HG02678 (cell line): ENCODE results near the gene BRD1.
"Not testable (repeated sequence)": the region's sequence is repeated elsewhere in the genome, so short reads cannot be mapped to it uniquely, and the experiment has no call there.

ENCODE experiments used
- ATAC-seq: cut with Tn5 transposase; IDR thresholded peaks from one replicate; pipeline ENCODE4 v1.9.1; 2021; ENCODE audit warnings: mild to moderate bottlenecking, moderate library complexity; ENCODE audit not compliant: unreplicated experiment

The BRD1 gene

DNA sequence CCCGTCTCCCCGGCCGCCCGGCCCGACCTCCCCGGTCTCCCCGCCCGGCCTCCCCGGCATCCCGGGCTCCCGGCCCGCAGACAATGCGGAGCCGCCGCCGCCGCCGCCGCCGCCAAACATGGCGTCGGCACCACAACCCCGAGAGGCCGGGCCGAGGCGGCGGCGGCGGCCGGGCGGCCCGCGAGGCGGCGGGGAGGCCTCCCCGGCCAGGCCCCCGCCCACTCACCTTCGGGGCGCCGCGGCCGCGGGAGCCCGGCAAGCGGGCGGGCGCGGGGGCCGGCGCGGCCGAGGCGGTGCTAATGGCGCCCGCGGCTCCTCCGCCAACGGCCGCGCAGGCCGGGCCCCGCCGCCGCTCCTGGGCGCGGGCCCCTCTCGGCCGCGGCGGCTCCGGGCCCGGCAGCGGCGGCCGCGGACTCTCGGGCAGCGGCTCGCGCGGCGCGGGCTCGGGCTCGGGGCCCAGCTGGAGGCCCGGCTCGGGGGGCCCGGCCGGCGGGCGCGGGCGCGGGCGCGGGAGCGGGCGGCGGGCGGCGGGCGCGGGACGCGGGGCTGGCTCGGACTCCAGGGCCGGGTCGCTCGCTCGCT, 311 bp downstream of the BRD1 start:
- peak; percentile 24 for ATAC-seq

DNA sequence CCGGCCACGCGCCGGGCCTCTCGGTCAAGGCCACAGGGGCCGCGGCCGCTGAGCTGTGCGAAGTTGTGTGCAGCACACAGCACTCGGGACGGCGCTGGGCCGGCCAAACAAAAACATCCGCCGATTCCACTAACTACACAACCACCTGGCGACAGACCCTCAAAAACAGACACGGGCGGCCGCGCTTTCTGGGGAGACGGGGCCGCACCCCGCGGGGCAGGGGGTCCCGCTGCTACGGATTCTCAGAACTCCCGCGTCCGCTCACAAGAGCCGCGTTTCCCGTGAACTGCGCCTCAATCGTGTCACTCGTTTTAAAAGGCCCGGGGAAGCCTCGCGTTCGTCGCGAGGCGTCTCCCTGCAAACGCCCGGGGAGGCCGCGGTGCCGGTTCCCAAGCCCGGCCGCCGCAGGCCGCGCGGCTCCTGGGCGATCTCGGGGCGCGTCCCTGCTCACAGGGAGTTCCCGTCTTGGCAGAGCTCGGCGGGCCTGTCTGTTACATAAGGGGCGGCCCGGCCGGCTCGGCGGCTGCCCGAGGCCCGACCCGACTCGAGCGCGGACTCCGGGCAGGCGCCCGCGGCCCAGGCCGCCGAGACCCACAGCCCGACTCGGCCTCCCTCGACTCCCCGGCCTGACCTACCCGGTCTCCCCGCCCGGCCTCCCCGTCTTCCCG, 936 bp downstream of the BRD1 start:
- peak; percentile 33 for ATAC-seq

DNA sequence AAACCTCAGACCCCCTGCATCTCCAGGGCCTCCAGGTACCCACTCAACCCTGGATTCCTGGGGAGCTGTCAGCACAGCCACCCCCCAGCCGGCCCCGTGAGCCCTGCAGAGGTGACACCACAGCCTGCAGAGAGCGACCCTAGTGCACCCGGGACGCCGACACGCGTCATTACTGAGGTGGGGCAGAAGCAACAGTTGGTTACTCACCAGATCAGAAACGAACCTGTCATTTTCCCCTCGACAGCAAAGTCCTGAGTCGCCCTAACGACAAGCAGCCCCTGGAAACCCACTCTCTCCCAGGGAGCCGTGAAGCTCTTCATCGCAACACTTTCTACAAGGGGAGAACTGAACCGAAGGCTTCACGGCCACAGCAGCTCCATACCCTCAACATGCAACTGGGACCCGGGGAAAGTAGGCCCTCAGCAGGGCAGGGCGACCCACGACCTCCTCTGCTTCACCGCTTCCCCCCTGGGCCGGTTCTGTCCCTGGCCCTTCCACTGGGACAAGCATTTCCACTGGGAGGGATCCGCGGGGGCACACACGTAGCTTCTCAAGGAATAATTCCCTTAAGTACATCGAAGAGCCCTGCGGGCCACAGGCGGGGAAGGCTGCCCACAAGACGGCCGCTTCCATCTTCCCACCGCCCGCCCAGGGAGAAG, 1.6 kb downstream of the BRD1 start:
- no peak for ATAC-seq

DNA sequence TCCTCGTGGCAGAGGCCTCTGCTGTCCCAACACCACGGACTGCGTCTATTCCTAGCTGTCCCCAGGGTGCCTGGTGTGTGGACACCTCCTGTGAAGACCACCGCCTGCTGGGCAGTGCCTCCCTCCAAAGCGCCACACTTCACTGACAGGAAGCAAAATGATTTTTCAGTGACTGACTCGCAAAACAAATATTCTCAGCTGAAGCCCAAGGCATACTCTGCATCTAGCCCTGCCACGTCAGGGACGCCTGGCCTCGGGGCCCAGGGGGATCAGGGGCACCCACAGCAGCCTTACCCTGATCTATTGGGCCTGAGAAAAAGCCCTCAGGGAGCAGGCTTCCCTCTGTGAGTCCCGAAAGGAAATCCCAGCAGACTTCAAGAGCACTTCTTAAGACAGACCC, 2.2 kb downstream of the BRD1 start:
- ATAC-seq, result no peak

DNA sequence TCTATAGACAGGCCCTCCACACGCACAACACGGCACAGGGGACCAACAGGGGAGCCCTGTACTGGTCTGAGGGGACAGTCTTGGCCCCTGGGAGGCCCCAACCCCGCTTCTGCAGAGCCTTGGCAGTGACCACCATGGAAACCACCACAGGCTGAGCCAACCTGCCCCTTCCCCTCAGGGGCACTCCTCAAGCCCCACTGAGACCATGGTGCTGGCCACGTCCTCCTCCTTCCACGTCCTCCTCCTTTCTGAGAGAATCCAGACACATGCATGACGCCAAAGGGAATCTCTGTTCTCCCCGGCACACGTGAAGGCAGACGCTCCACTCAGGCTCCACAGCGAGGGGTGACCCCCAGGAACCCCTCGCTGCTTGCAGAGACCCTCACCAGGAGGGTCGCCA, 2.7 kb downstream of the BRD1 start:
- no peak for ATAC-seq

DNA sequence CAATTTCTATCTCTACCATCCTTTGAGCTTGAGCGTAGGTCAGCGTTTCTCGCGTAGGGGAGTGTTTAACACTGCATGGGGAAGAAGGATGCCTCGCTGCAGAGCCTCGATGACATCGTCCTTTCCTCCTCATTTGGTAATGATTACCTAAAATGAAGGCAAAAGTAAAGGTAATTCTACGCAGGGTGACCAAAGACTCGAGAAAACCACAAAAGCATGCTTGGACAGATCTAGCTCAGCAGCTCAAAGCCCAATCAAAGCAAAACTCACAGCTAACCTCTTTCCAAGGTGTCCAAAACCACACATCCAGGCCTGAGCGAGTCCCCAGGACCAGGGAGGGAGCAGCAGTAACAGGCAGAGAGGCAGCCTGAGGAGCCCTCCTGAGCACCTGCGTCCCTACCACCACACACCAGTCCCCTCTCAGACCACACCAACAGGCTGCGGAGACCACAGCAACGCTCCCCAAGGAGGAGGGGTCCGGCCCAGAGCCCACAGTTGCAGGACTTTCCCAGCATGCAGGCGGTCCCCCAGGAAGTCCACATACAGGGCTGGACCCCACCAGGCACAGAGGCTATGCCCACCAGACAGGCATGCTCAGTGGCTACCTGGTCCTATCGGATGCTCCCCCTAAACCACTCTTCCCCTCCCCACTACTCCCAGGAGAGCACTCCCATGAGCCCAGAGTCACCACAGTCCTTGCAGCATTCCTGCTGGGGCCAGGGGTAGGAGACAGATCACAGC, 3.3 kb downstream of the BRD1 start:
- no peak for ATAC-seq

DNA sequence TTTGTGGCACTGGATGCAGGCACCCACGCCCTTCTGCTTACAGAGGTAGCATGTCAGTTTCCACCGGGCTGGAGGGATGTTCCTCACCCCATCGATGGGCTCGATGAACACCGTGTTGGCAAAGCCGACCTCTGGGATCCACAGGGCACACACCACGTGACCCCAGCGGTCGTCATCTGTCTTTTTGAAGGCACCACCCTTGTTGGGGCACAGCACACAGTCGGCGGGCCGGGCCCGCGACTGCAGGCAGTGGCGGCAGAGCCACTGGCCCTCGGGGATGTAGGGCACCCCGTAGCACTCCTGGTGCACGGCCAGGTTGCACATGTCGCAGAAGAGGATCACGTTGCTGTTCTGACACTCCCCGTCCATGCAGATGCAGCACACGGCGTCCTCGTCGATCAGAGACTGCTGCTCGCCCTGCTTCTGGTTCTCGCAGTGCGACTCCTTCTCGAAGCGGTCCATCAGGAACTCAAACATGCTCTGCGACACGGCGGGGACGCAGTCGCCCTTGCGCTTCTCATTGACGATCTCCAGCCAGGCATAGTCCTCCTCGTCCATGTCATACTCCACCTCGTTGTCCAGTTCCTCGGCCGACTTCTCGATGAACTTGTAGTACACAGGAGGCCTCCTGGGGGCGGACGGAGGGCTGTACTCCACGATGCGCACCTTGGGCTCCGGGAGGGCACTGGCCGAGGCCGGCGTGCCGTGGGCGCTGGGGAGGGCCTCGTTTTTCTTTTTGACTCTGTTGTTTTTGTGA, 4.2 kb downstream of the BRD1 start:
- no peak for ATAC-seq

DNA sequence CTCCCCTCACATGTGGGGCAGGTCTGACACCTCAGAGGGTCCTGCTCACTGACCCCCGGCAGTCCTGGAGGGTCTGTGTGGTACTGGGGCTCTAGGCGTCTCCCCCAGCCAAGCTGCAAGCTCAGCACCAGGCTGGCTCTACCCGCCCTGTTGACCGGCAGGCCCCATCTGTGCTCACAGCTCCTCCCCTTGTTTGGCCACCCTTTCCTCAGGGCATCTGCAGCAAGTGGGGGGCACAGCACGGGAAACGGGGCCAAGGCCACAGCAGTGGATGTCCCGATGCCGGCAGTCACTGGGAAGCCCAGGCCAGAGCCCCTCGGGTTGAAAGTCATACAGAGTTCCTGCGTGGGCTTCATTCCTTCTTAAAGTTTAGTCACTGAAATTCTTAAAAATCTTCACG, 5.9 kb downstream of the BRD1 start:
- not testable (repeated sequence) for ATAC-seq

DNA sequence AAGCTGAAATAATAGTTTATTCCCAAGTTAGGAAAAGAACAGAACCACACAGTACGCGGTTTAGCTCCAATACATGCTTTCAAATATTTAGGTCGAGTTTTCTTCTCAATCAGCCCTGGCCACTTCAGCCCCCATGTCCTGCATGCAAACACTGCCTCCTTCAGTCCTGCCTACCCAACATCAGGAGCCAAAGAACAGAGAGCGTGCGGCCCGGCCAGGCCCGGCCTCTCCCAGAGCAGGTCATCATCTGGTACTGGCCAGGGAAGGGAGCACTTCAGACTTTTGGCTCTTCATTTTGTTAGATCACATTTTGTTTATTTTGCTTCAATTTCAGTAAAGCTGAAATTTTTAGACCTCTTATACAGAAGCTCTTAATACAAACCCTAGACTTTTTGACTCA, 6.7 kb downstream of the BRD1 start:
- ATAC-seq, result no peak

DNA sequence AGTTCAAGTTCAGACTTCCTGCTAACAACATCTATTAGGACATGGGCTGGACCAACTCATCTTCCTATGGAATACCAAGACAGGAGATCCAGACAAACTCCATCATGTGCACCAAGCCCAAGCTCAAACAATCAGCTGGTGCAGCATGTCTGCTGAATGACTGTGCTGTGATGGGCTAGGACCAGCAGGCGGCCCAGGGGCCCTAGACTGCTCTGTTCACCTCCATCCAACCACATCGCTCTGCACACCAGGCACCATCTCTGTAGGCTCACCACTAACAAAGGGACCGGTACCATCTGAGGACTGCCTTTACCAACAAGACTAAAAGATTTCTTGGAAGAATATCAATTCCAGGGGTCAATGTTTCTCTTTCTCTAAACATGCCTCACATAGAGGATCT, 10.3 kb downstream of the BRD1 start:
- no peak for ATAC-seq

DNA sequence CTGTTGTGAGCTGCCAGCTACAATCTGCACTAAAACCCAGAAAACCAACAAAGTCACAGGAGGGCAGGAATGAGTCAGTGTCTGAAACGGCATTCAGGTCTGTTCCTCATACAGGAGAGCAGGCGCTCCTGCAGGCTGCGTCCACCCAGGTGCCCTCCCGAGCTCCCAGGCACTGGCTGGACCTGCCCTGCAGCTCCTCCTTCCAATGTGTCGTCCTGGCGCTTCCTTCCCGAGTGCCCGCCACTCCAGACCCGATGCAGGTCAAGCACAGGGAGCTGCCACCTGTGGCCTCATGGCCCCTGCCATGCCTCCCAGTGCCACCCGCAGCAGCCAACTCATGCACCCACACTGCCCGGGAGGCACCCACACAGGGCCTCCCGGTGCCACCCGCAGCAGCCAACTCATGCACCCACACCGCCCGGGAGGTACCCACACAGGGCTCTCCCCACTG, 12.0 kb downstream of the BRD1 start:
- ATAC-seq, result no peak

DNA sequence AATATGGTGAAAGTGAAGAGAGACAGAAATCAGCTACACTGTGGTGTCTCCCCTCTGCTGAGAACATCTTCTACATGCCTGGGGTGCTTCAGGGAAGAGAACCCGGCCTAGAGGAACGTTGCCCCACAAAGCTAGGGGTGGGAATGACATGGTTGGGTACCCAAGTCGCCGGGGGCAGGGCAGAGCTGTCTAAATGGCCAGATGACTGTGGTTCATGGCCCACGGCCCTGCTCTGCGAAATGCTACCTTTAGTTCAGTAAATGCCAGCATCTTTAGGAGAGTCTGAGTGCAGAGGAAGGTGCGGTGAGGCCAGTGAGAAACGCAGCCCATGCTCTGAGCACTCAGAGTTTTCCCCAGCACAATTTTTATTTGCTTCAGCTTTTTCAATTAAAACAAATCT, 12.8 kb downstream of the BRD1 start:
- no peak for ATAC-seq

DNA sequence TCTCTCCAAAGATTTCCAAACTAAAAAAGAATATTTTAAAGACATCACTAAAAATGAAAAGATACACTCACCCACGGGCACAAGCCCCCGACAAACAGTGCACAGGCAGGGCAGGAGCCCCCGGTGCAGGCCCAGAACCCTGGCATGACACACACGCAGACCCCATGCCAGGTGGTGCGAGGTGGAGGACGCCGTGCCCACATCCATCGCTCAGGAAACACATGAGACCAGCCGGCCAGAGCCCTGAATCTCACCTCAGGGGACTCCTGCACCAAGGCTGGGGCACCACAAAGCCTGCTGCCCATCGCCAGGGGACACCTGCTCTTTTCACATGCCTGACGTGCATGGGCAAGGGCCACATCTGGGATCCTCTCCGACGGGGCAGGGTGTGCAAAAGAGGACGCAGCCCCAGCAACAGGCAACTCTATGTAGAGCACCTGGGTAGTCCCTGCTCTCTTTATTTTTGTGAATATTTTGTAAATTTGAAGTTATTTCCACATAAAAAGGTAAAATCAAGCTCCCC, 13.4 kb downstream of the BRD1 start:
- ATAC-seq, result no peak

DNA sequence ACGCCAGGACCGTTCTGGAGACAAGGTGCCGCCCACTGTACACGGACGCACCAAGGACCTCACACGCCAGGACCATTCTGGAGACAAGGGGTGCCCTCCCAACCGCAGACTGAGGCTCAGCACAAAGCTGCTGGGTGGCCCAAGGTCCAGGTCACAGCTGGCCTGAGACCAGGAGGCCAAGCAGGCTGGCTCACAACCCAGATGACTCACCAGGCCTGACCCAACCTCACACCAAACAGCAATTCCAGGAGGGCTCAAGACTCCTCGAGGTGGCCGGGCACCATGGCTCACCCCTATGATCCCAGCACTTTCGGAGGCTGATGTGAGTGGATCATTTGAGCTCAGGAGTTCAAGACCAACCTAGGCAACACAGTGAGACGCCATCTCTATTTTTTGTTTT, 14.8 kb downstream of the BRD1 start:
- no peak for ATAC-seq

DNA sequence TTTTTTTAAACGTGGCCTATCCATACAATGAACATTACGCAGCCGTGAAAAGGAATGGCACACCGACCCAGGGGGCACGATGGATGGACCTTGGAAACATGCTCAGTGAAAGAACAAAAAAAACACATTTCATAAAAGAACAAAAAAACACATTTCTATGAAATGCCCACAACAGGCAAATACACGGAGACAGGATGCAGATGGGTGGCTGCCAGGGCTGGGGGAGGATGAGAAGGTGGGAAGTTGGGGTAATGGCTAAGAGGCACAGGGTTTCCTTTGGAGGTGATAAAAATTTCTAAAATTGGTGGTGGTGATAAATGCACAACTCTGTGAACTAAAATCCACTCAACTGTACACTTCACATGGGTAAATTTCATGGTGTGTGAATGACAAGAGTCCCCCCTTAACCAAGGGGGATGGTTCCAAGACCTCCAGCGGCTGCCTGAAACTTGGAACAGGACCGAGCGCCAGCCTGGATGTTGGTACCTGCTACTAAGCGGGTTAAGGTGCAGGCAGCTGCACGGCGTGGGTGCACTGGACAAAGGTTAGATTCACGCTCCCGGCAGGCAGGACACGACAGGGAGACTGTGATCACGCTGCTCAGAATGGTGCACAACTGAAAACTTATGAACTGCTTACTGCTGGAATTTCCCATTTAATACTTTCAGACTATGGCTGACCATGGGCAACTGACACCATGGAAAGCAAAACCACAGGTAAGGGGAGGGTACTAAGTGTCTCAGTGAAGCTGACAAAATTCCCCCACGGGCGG, 16.5 kb downstream of the BRD1 start:
- no peak for ATAC-seq

DNA sequence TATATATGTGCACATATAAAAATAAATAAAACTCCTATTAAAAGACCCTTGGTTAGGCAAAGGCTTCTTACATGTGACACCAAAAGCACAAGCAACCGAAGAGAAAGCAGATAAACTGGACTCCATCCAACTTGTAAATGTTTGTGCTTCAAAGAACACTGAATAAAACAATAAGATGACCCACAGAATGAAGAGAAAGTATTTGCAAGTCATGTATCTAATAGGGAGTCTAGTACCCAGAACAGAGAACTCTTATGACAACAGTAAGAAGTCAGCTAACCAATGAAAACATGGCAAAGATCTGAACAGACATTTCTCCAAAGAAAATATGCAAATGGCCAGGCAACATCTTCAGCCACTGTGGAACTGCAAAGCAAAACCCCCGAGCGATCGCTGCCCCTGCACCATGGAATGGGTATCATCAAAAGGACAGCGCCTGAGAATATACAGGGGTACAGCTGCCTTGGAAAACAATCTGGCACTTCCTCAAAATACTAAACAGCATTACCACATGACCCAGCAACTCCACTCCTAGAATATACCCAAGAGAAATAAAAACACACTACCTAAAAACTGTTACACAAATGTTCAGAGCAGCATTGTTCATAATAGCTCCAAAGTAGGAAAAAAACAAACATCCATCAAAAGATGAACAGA, 17.2 kb downstream of the BRD1 start:
- ATAC-seq, result no peak

DNA sequence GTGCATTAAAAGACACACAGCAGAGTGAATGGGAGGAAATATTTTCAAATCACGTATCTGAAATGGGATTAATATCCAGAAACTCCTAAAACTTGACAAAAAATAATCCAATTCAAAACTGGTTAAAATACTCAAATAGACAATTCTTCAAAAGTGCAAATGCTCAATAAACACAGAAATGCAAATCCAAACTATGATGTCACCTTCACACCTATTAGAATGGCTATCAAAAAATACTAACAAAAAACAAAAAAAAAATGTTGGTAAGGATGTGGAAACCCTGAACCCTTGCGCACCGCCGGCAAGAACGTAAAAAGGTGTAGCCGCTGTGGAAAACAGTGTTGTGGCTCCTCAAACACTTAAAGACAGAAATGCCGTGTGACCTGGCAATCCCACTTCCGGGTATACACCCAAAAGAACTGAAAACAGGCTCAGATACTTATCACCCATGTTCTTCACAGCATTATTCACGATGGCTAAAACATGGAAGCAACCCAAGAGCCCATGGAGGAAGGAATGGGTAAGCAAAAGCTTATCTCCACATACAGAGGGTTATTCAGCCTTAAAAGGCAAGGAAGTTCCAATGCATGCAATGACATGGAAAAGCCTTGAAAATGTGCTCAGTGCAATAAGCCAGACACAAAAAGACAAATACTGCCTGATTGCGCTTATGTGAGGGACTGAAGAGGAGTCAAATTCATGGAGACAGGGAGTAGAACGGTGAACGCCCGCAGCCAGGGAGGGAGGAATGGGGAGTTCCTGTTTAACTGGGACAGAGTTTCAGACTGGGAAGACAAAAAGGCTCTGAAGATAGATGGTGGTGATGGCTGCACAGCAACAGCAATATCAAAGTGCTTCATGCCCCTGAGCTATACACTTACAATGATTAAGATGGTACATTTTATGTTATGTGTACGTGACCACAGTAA, 19.6 kb downstream of the BRD1 start:
- ATAC-seq, result no peak

DNA sequence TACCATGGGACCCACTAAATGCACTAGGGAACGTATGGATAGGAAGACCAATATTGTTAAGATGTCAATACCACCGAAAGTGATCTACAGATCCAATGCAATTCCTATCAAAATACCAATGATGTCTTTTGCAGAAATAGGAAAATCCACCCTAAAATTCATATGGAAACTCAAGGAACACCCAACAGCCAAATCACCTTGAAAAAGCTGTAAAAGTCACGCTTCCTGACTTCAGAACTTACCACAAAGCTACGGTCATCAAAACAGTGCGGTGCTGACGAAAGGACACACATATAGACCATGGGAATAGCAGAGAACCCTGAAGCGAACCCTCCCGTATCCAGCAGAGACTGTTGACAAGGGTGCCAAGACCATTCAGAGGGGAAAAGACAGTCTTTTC, 20.5 kb downstream of the BRD1 start:
- ATAC-seq, result no peak
